Tibial artery (tissue), 4 donors: ENCODE measurements around the gene PDE5A.
A peak's percentile ranks its signal among the peaks of the same experiment; 100 is the strongest.

Source experiments
- DNase-seq, 2 donors: peaks; one replicate each; pipeline ENCODE4 v3.0.0-alpha.2; 2019
- H3K27ac ChIP-seq, 2 donors: fragments of 200-600 bp; sonication (generic) in 1 of 2; 1 replicate in 1 of 2; 2 replicates in 1 of 2; pipeline ENCODE4 v1.5.1; 2018 to 2019; ENCODE audit warnings: mild to moderate bottlenecking in 1 of 2
- H3K27me3 ChIP-seq, 2 donors: fragments of 200-600 bp; sonication (generic) in 1 of 2; one replicate each; pipeline versions ENCODE4 v1.5.1 to v1.6.0; 2016 to 2019
- H3K36me3 ChIP-seq, 3 donors: fragments of 200-600 bp; sonication (generic) in 2 of 3; one replicate each; pipeline ENCODE4 v1.5.1; 2016 to 2019; ENCODE audit warnings: mild to moderate bottlenecking in 2 of 3
- H3K4me1 ChIP-seq, 4 donors: fragments of 200-600 bp; sonication (generic) in 2 of 4; 1 replicate in 3 of 4; 2 replicates in 1 of 4; pipeline ENCODE4 v1.5.1; 2016 to 2019
- H3K4me3 ChIP-seq, 2 donors: fragments of 200-600 bp; sonication (generic) in 1 of 2; 1 replicate in 1 of 2; 2 replicates in 1 of 2; pipeline ENCODE4 v1.5.1; 2018 to 2019; ENCODE audit warnings: mild to moderate bottlenecking in 2 of 2
- H3K9me3 ChIP-seq, 3 donors: fragments of 200-600 bp; sonication (generic) in 1 of 3; one replicate each; pipeline ENCODE4 v1.5.1; 2016 to 2019
- intact Hi-C: fragments of 100-400 bp; cut with DNase I; formaldehyde crosslinking; loops from one replicate; pipeline ENCODE4 v1.15.0; 2023; ENCODE audit warnings: low total_unique reads
- TF ChIP-seq, protein P1 (sequence below), 2 experiments: fragments of 200-600 bp in 1 of 2; fragments of 450-650 bp in 1 of 2; IDR thresholded peaks; one replicate each; pipeline ENCODE4 v1.5.1; 2017 to 2019; ENCODE audit warnings: antibody characterized with exemption in 2 of 2, mild to moderate bottlenecking in 1 of 2, moderate library complexity in 1 of 2

PDE5A gene

DNA sequence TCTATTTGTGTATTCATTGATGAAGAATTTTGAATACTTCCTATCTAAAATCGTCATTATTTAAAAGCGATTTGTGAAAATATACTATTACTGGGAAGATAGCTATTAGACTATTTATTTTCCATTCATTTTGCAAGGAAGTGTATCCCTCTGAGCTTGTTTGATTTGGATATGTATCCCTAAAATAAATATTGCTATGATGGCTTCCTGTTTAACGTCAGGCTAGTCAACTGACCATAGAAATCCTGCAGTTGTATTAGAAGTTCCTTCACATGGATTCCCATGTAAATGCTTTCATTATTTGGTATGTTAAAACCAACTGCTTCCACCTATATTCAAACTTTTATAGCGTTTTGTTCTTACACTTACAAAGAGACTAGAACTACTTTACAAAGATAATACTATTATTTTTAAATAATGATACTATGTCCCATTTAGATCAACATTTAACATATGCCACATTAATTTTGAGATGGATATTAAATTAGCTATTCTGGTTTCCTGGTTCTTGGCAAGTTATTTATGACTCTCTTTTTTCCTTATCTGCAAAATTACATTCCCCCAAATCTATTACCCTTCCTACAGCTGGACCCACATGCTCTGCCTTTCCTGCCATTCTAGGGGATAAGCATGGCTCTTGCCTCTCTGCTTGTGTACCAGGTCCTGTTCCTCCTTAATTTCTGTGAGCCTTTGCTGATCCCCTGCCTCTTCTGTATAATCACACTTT lies 26.7 kb upstream of the PDE5A start:
- Histone ChIP-seq H3K9me3 (no peaks in the 10 kb centered on the region), H3K4me1 (peaks cover 0 to 51% (median 7%) of the 10 kb centered on the region in 4 donors), H3K27ac (peak overlapping the region; percentile 54 to 67), H3K36me3 (no peaks in the 10 kb centered on the region), H3K27me3 (no peaks in the 10 kb centered on the region), H3K4me3 (no peak overlapping the region)
- intact Hi-C loops: no loop called here
- DNase-seq: no peak
- TF ChIP-seq, protein P1, sequence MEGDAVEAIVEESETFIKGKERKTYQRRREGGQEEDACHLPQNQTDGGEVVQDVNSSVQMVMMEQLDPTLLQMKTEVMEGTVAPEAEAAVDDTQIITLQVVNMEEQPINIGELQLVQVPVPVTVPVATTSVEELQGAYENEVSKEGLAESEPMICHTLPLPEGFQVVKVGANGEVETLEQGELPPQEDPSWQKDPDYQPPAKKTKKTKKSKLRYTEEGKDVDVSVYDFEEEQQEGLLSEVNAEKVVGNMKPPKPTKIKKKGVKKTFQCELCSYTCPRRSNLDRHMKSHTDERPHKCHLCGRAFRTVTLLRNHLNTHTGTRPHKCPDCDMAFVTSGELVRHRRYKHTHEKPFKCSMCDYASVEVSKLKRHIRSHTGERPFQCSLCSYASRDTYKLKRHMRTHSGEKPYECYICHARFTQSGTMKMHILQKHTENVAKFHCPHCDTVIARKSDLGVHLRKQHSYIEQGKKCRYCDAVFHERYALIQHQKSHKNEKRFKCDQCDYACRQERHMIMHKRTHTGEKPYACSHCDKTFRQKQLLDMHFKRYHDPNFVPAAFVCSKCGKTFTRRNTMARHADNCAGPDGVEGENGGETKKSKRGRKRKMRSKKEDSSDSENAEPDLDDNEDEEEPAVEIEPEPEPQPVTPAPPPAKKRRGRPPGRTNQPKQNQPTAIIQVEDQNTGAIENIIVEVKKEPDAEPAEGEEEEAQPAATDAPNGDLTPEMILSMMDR (IDR thresholded peaks at IDR 0.05): no peak

DNA sequence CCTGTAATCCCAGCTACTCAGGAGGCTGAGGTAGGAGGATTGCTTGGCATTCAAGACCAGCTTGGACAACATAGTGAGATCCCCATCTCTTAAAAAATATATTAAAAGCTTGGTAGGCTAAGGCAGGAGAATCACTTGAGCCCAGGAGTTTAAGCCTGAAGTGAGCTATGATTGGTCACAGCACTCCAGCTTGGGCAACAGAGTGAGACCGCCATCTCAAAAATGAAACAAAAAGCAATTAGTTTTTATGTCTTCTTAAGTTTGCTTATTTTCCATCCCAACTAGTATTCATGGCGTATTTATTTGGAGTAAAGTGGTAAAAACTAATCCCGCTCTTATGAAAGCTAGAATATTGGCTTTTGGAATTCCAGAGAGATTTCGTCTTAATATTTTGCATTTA lies 25.4 kb upstream of the PDE5A start:
- H3K4me1 ChIP-seq: peaks cover 0 to 51% (median 7%) of the 10 kb centered on the region in 4 donors
- H3K4me3 ChIP-seq: no peak overlapping the region
- peak overlapping the region in 1 of 2 donors; percentile 67 for H3K27ac ChIP-seq
- no peaks in the 10 kb centered on the region for H3K9me3 ChIP-seq
- TF ChIP-seq, protein P1 (IDR thresholded peaks at IDR 0.05): no peak
- no peaks in the 10 kb centered on the region for H3K36me3 ChIP-seq
- H3K27me3 ChIP-seq: no peaks in the 10 kb centered on the region
- DNase-seq: no peak
- intact Hi-C loops: no loop called here

DNA sequence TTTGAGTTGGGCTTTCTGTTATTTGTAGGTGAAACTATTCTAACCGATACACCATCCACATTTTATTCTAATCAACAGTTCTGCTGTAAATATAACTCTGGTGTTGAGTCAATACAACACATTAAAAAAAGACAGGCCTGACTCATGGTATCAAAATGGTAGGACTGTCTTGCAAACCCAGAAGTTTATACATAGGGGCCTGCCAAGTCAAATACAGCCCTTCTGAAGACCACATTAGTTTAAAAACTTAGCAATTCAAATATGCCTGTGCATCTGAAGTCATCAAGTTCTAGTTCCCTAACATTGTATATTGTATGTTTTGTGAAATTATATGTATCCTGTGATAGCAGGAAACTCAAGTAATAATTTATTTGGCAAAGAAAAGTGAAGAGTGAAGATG lies 24.4 kb upstream of the PDE5A start:
- peak overlapping the region; percentile 24 to 67 for H3K27ac ChIP-seq
- no peak for DNase-seq
- intact Hi-C loops: no loop called here

DNA sequence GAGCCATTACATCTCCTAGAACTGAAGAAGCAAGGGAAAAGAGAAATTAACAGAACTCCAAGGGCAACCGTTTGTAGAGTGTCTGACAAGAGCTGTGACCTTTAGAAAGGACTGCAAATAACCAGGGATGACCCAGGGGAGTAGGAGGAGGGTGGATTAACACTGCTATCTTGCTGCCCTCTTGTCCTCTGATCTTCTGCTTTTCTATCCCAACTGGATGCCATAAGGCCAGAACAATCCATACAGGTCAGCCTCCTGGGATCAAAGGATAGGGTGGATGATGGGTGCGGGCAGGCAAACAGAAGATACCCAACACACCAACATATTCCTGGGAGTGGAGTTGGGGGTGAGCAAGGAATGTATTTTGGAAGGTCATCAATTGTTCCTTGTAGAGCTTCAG lies 19.8 kb upstream of the PDE5A start:
- intact Hi-C loops: no loop called here
- H3K27me3 ChIP-seq: no peaks in the 10 kb centered on the region
- no peak for DNase-seq

More for the DNA sequence above, 24.4 kb upstream of the PDE5A start:
- TF ChIP-seq, protein P1 (IDR thresholded peaks at IDR 0.05): no peak
- H3K4me3 ChIP-seq: no peak overlapping the region
- peaks cover 0 to 51% (median 7%) of the 10 kb centered on the region in 4 donors for H3K4me1 ChIP-seq
- H3K36me3 ChIP-seq: no peaks in the 10 kb centered on the region
- H3K9me3 ChIP-seq: no peaks in the 10 kb centered on the region
- H3K27me3 ChIP-seq: no peaks in the 10 kb centered on the region

DNA sequence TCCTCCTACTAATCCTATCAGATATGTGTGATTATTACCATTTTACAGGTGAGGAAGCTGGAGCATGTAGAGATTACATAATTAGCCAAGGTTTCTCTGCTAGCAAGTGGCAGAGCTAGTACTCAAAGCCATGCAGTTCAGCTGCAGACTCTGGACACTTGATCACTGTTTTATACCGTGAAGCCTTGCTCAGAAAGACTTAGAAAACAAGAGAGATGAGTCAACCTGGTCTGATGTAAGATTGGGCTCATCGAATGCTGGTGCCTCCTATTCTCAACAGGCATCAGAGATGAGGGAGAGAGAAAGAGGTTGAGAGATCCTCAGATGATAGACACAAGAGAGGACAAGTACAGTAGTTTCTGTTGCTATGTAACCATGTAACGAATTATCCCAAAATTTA lies 19.0 kb upstream of the PDE5A start:
- intact Hi-C loops: no loop called here
- DNase-seq: no peak
- no peak overlapping the region for H3K27ac ChIP-seq
- no peaks in the 10 kb centered on the region for H3K36me3 ChIP-seq
- H3K4me1 ChIP-seq: peaks cover 0 to 15% (median 6%) of the 10 kb centered on the region in 4 donors
- no peaks in the 10 kb centered on the region for H3K27me3 ChIP-seq
- no peak overlapping the region for H3K4me3 ChIP-seq
- H3K9me3 ChIP-seq: no peaks in the 10 kb centered on the region
- TF ChIP-seq, protein P1 (IDR thresholded peaks at IDR 0.05): no peak

More for the DNA sequence above, 19.8 kb upstream of the PDE5A start:
- Histone ChIP-seq H3K27ac (no peak overlapping the region), H3K4me1 (peaks cover 0 to 24% (median 9%) of the 10 kb centered on the region in 4 donors), H3K36me3 (no peaks in the 10 kb centered on the region), H3K9me3 (no peaks in the 10 kb centered on the region), H3K4me3 (no peak overlapping the region)
- TF ChIP-seq, protein P1 (IDR thresholded peaks at IDR 0.05): no peak
